SKM-1 treated with dmso at 0.1 percent for 144 hours (cell line): ENCODE measurements around the gene TMSB10.

Experiments
- DNase-seq: peaks from one replicate; lab custom pipeline; 2025; ENCODE audit not compliant: unreplicated experiment; lab: John Stamatoyannopoulos, UW

The TMSB10 gene

GRCh38 chr2:84879584-84880394 is 25.7 kb upstream of the TMSB10 start:
- DNase-seq: peak; percentile 35

- no peak for DNase-seq
Observed at GRCh38 chr2:84880395-84880644, 25.1 kb upstream of the TMSB10 start.

- DNase-seq: no peak
Observed at GRCh38 chr2:84880645-84881521, 24.6 kb upstream of the TMSB10 start, which contains the start of gene TRABD2A. TRABD2A (minus strand) TSS chr2:84881084; CDS start chr2:84881039, 45 bp downstream.

GRCh38 chr2:84881581-84882413 is 23.7 kb upstream of the TMSB10 start:
- DNase-seq: peak; percentile 90

GRCh38 chr2:84882414-84882738 is 23.1 kb upstream of the TMSB10 start:
- DNase-seq: no peak

- no peak for DNase-seq
Observed at GRCh38 chr2:84882775-84883550, 22.5 kb upstream of the TMSB10 start.

- no peak for DNase-seq
Observed at GRCh38 chr2:84884449-84884848, 21.0 kb upstream of the TMSB10 start.

- no peak for DNase-seq
Observed at GRCh38 chr2:84885111-84885510, 20.3 kb upstream of the TMSB10 start.

GRCh38 chr2:84886791-84887190 is 18.7 kb upstream of the TMSB10 start:
- no peak for DNase-seq

- DNase-seq: peak; percentile 100
Observed at GRCh38 chr2:84888401-84889276, 16.8 kb upstream of the TMSB10 start.

GRCh38 chr2:84889332-84889731 is 16.1 kb upstream of the TMSB10 start:
- DNase-seq: no peak

- no peak for DNase-seq
Observed at GRCh38 chr2:84891355-84892010, 14.0 kb upstream of the TMSB10 start.

GRCh38 chr2:84894131-84894586 is 11.3 kb upstream of the TMSB10 start:
- DNase-seq: no peak

- DNase-seq: no peak
Observed at GRCh38 chr2:84894758-84895520, 10.5 kb upstream of the TMSB10 start.

GRCh38 chr2:84896567-84896966 is 8.9 kb upstream of the TMSB10 start:
- no peak for DNase-seq

- DNase-seq: no peak
Observed at GRCh38 chr2:84897773-84898172, 7.7 kb upstream of the TMSB10 start.

GRCh38 chr2:84899304-84900204 is 5.9 kb upstream of the TMSB10 start:
- DNase-seq: no peak
